GM18867 (cell line): ENCODE data around the gene JKAMP.

Source experiments
- ATAC-seq: cut with Tn5 transposase; IDR thresholded peaks from one replicate; pipeline ENCODE4 v1.9.1; 2021; ENCODE audit warnings: mild to moderate bottlenecking, moderate library complexity; ENCODE audit not compliant: unreplicated experiment

The JKAMP gene

GRCh38 chr14:59480166-59480565 lies 4.2 kb upstream of the JKAMP start:
- no peak for ATAC-seq

- ATAC-seq = no peak
These were observed 2.9 kb upstream of the JKAMP start for GRCh38 chr14:59481407-59481806.

- ATAC-seq = no peak
These were observed 2.3 kb upstream of the JKAMP start for GRCh38 chr14:59481871-59482540.

GRCh38 chr14:59482541-59483331 lies 1.6 kb upstream of the JKAMP start:
- no peak for ATAC-seq

GRCh38 chr14:59483363-59483762 lies 954 bp upstream of the JKAMP start:
- no peak for ATAC-seq

GRCh38 chr14:59484639-59485175 lies 390 bp downstream of the JKAMP start:
- peak; percentile 51 for ATAC-seq

- no peak for ATAC-seq
These were observed 6.4 kb downstream of the JKAMP start for GRCh38 chr14:59490756-59491155.

GRCh38 chr14:59492384-59492783 lies 8.1 kb downstream of the JKAMP start:
- no peak for ATAC-seq

- no peak for ATAC-seq
These were observed 16.4 kb downstream of the JKAMP start for GRCh38 chr14:59500732-59501131.

- ATAC-seq = no peak
These were observed 18.9 kb downstream of the JKAMP start for GRCh38 chr14:59503256-59503655.

- ATAC-seq = peak; percentile 88
These were observed 22.9 kb downstream of the JKAMP start for GRCh38 chr14:59507063-59507751.

GRCh38 chr14:59507752-59508103 lies 23.4 kb downstream of the JKAMP start:
- ATAC-seq = no peak

GRCh38 chr14:59509101-59509500 lies 24.8 kb downstream of the JKAMP start:
- no peak for ATAC-seq

GRCh38 chr14:59510001-59510400 lies 25.7 kb downstream of the JKAMP start:
- ATAC-seq = no peak

- ATAC-seq = no peak
These were observed 26.6 kb downstream of the JKAMP start for GRCh38 chr14:59510966-59511365.

- no peak for ATAC-seq
These were observed 27.7 kb downstream of the JKAMP start for GRCh38 chr14:59511916-59512575.

GRCh38 chr14:59520224-59520623 lies 35.9 kb downstream of the JKAMP start:
- no peak for ATAC-seq

GRCh38 chr14:59529189-59529588 lies 44.9 kb downstream of the JKAMP start:
- no peak for ATAC-seq

GRCh38 chr14:59530349-59530748 lies 46.0 kb downstream of the JKAMP start:
- no peak for ATAC-seq

GRCh38 chr14:59532419-59532818 lies 48.1 kb downstream of the JKAMP start:
- ATAC-seq = no peak

- no peak for ATAC-seq
These were observed 50.2 kb downstream of the JKAMP start for GRCh38 chr14:59534361-59534987.
